Measurements from ENCODE around the gene GMPPA.

Gene GMPPA

DNA sequence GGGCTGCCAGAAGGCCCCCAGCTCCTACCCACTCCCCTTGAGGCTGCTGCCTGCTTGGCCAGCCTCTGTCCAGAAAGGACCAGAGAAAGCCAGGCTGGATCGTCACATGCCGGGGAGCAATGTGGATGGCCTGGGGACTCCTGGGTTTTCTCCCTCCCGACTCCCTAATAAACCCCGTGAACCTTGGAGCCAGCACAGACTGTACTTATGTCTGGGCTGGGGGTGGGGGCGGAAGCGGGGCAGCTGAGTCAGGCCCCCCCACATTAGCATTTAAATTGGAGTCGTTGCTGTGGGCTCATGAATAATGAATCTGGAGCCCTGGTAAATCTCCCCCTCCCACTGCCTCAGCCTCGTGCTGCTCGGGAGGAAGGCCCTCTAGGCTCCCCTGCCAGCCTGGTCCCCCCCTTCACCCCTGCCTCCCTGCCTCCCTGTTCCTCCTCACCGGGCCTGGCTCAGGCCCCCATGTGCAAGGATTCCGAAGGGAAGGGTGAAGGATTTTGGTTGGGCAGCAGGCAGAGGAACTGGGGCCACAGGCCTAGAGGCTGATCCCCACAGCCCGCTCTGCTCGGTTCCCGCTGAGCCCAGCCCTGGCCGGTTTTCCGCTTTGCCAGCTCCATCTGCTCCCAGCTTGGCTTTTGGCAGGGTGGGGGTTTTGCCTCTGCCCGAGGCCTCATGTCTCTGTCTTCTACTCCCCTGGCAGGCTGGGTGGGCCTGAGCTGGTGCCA, 8.3 kb downstream of the GMPPA start:
- ATAC-seq (no peak), DNase-seq (no peak)

DNA sequence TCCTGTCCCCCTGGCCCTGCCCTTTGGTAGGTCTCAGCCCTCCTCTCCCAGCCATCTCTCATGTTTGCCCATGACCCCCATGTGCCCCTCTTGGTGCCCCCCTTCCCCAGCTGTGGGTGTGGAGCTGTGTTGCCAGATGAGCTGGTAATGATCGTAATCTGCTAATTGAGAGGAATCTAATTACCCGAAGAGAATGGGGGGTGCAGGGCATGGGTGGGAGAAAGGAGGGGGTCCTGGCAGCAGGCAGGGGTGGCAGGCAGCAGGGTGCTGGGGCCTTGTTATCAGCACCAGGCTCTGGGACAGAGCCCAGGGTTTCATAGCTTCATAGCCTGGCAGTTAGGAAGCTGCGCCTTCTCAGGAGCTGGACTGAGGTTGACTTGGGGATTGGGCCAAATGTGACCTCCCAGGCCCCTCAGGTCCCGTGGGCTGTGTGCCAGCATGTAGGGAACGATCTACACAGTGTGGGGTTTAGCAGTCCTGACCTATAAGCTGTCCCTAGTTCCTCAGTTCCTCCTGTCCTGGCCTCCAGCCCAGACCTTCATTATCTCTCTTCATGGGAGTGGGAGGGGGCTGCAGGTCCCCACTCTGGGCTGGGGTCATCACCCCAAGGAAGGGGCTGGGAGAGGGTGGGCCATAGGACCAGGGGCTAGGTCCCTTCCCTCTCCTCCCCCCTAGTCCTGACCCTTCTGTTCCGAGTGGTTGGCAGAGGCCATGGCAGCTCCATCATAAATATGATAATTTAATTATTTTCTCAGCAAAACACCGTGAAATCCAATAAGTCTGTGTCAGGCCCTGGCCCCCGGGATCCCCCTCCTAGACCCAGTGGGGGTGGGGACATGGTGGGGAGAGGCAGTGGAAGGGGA, 9.1 kb downstream of the GMPPA start:
- no peak for DNase-seq

DNA sequence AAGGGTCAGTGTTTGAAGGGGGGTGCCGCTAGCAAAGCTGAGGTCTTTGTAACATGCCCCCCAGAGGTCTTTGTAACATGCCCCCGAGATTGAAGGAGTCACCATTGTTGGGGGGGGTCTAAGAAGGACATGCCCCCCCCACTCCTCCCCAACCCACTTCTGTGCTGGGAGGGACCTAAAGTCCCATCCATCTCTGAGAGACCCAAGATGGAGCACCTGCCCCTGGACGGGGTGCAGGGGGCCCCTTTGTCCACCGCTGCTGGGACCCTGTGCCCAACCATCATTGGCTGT, 9.7 kb downstream of the GMPPA start:
- ATAC-seq (no peak), DNase-seq (no peak)

More for the DNA sequence above, 9.1 kb downstream of the GMPPA start:
- ATAC-seq = no peak

DNA sequence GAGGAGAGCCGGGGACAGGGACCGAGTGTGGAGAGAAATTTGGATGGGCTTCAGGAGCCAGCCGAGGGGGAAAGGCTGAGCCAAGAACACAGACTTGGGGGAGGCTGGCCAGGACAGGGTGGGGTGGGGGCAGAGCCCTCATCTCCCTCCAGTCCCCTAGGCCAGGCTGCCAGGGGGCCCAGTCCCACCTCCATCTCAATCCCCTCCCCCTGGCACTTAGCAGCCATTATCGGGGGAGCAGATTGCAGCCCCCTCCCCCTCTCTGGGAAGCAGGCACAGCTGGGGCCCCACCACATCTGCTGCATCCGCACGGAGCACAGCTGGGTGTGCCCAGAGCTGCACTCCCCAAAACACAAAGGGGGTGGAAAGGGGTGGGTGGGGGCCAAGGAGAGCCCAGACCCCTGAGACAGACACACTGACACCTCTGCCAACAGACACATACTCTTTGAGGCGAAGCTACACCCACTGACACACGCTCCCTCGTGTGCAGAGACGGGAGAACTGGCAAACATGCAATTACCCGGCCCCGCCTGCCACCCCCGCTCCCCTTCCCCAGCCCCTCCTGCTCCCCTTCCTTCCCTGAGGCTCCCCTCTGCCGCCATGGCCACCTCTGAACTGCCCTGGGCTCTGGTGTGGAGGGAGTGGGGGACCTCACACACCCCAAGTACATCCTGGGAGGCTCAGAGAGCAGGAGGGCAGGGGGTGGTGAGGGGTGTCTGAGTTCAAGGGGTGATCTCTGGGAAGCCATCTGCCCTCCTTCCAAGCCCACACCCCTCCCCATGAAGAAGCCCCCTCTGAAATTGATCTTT, 10.5 kb downstream of the GMPPA start:
- DNase-seq (no peak), ATAC-seq (peak; percentile 5)

DNA sequence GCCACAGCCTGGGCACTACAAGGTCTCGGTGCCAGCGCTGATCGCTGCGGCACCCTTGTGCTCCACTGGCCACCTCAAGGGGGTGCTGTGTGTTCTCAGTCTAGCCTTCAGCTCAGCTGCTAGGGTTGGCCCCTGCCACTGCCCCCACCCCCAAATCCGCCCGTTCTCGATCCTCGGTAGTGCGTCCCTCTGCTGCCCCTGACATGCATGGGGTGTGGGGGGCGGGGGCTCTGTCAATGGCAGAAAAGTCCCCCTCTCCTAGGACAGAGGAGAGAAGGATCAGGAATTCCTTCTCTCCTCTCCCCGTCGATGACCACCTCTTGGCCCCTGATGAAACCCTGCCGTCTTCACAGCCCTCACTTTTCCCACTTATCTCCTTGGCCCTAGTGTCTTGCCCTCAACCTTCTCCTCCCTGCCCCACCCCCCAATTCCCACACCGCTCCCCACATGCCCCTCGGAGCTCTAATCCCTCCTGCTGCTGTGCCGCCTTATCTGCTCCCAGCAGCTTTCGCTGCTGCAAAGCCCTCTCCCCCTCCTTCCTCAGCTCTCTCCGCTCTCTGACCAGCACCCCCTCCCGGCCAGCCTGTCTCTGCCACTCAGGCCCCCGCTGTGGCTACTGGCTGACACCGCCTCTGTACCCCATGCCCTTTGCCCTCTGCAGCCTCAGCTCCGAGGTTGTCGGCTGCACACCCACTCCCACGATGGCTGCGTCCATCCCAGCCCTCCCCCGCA, 11.3 kb downstream of the GMPPA start:
- DNase-seq = peak; percentile 65
- peak; percentile 62 for ATAC-seq

DNA sequence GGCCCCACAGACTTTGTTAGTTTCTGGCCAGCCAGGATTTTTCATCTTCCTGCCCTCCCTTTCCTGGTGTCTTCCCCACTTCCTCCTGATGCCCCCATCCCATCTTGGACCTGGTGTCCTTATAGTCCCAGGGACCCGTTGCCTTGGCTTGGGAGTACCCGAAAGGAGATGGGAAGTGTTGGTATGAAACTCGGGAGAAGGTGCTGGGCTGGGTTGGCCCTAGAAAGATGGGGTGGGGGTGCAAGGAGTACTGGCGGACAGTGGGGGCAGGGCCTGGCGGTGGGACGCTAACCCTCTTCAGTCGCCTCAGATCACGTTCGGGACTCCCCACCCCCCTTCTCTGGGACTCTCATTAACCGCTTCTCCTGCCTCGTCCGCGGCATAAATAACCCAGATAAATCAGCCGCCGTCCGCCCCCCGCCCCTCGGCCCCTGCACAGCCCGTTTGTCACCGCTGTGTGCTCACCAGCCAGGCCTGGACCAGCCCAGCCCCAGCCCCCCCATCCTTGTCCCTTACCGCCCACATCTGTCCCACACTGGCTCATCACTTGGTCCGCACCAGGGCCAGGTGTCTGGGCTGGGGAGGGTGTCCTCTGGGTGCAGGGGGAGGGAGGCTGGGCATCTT, 11.9 kb downstream of the GMPPA start:
- ATAC-seq (no peak), DNase-seq (no peak)

DNA sequence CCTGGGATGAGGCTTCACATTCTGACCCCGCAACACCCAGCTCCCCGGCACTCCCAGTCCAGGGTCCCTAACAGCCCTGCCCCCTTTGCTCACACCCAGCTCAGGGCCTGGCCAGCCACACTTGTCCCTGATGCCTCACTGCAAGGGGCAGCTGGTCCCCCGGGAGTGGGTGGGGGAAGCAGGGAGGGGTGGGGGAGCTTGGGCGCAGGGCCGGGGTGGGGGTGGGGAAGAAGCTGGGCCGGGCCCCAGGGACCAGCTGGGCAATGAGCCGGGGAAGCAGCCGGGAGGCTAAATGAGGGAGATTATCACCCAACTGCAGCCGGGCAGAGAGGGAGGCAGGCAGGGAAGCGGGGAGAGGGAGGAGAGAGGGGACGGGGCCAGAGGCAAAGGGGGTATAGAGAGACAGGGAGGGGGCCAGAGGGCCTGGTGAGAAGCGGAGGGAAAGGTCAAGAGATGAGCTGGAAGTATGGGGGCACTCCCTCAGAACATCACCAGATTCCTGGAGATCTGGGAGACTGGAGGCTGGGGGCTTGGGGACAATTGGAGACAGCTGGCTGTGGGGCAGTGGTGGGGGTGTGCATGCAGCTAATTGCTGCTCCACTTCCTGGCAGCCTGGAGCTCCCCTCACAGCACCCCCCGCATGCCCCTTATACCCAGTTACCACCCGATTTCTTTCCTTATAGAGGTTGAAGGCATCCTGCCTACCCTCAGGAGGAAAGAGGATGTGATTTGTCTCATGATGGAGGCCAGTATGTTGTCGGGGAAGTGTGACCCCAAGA, 13.0 kb downstream of the GMPPA start:
- ATAC-seq (no peak), DNase-seq (no peak)

DNA sequence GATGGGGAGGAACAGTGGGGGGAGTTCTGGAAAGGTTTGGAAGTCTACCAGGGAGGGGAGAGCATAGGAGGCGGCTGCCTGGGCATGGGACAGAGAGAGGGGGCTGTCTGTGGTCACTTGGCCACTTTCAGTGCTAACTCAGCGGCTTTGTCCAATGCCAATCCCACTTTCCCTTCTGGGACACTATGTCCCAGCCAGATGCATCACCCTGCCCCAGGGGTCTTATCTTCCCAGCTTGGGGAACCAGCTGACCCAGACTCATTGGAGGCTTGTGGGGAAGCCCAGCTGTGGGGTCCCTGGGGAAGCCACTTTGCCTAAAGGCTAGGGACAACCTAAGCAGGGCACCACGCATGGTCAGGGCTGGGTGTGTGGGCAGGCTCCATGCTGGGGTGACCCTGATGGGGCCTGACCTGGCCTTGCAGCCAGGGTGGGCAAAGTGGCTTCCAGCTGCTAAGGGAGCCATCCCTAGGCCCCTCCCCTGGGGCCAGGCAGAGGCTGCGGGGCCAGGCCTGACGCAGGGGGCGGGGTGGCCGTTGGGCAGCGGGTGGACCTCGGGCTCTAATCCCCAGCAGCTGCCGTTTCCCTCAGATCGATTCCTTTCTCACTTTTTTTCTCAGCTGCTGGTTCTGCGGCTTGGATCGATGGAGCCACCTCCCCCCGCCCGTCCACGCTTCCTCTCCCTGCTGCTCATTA, 14.0 kb downstream of the GMPPA start:
- DNase-seq (no peak), ATAC-seq (no peak)

DNA sequence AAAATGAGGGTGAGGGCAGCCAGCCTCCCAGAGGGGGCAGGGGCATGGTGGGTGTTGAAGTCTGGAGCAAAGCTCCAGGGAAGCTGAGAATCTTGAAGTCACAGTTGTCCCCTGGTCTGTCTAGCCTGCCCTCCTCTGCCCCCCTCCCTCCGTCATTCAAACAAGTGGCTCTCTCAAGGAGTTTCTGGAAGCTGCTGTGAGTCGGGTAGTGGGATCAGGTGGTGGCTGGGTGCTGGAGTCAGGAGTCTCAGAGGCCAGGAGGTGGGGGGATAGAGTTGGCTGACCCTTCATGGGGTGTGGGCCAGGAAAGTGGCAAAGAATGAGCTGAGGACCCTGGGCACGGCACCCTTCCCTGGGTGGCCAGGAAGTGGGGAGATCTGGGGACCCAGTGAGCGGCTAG, 15.1 kb downstream of the GMPPA start:
- DNase-seq (no peak), ATAC-seq (no peak)

DNA sequence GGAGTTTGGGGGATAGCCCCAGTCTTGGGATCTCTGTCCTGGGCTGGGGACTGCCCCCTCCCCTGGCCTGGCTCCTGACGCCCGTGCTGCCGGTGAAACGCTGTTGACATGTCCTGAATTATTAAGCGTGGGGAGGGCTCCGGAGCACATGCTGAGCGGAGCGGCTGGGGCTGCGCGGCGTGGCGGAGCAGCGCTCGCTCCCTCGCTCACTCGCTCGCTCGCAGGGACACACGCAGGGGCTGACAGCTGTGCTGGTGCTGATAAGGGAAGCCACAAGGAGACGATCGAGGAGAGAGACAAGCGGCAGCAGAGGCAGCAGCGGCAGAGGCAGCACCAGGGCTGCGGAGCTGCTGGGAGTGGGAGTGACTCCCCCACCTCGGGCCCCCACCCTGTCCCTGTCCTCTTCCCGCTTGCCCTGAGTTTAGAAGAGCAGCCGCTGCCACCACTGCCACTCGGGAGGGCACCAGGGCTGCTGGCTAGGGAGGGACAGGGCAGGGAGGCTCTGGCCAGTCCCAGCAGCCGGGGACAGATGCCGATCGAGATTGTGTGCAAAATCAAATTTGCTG, 15.6 kb downstream of the GMPPA start, which contains the start of gene ASIC4:
ASIC4 (plus strand) TSS at position 287 of the 566 bp plus-strand sequence; CDS start at position 530, 243 bp downstream.
- ATAC-seq = no peak
- no peak for DNase-seq

DNA sequence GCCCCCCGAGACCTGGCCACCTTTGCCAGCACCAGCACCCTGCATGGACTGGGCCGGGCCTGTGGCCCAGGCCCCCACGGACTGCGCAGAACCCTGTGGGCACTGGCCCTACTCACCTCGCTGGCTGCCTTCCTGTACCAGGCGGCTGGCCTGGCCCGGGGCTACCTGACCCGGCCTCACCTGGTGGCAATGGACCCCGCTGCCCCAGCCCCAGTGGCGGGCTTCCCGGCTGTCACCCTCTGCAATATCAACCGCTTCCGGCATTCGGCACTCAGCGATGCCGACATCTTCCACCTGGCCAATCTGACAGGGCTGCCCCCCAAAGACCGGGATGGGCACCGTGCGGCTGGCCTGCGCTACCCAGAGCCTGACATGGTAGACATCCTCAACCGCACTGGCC, 16.1 kb downstream of the GMPPA start:
- DNase-seq = no peak
- no peak for ATAC-seq

DNA sequence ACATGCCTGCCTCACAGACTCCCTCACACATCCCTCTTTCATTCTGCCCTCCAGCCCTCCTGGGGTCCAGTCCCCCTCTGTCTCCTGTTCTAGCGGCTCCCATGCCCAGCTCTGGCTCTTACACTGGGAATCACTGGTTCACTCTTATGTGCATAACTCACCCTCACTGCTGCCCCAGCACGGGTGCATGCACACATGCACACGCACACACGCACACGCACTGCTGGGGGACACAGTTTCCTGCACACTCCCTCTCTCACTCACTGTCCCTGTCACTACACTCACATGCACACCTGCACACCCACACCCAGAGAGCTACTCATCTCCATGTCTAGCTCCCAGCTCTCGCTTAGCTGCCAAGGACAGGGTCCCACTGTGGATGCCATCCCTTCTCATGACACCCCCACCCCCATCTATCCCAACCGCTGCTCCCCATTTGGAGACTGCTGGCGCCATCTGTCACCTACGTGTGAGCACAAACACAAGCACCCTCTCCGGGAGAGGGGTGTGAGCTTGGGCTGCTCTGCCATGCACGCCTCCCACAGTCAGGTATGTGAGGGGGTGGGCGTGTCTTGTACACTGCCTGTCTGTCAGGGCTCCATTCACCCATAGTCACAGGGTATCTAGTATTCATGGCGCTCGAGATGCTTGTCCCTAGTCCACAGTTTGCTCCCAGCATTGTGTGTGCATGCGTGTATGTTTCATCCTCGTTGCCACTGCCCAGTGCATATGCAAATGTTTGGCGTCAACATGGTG, 17.4 kb downstream of the GMPPA start:
- DNase-seq = no peak
- no peak for ATAC-seq

DNA sequence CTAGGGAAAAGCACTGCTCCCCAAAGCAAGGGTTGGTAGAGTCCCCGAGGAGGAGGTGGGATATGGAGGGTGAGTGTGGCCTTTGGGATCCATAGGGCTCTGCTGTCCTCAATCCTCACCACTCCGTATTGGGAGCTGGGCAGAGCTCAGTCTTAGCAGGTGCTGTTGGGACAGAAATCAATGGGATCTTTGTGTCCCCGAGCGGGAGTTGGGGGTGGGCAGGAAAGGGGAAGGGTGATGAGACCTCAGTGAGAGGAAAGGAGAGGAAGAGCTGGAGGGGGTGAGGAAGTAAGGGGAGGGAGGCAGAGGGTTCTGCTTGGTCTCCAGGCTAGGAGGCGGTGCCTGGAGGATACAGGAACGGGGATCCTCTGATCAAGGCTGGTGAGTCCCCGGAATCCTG, 18.2 kb downstream of the GMPPA start:
- DNase-seq (no peak), ATAC-seq (no peak)

DNA sequence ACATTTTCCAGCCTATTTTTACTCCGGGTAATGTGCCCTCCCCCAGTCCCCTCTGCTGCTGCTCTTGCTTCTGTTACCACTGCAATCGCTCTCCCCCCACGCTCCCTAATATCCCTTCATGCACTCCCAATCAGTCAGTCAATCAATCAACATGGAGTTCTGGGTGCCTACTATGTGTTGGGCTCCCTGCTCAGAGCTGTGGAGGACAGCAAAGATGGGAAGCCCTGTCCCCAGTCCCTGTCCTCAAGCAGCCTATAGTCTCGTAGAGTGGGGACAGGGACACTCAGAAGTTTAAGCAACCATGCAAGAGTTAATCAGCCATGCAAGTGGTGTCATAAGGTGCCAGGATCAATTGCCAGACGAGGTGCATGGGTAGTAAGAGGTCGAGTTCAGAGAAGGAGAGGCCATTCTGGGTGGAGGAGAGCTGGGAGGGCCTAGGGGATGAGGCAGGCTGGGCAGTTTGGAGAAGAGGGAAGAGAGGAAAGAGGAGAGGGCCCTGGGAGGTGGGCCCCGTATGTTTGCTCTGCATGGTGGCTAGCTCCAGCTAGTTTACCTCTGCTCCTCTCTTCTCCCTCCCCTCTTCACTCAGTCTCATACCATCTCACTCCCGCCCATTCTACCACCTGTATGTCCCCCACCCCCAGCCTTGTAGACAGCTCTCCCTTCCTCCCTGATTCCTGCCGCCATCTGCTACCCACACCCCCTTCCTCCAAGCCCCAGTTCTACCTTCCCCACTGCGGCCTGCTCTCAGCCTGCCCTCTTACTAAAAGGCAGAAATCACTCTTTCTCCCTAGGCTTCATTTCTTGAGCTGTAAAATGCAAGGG, 19.5 kb downstream of the GMPPA start:
- DNase-seq (no peak), ATAC-seq (no peak)

DNA sequence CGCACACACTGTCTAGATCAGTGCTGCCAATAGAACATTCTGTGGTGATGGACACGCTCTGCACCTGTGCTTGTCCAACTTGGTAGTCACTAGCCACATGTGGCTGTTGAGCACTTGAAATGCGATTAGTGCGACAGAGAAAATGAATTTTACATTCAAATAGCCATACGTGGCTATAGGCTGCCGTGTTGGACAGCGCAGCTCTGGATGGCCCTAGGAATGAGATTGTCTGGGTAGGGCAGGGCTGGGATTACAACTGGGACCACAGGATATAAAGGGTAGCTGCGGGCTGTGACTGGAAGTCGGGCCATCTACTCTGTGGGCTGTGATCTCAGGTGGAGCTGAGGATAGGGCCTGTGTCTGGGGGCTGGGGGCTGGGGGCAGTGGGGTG, 20.8 kb downstream of the GMPPA start:
- DNase-seq (no peak), ATAC-seq (no peak)

DNA sequence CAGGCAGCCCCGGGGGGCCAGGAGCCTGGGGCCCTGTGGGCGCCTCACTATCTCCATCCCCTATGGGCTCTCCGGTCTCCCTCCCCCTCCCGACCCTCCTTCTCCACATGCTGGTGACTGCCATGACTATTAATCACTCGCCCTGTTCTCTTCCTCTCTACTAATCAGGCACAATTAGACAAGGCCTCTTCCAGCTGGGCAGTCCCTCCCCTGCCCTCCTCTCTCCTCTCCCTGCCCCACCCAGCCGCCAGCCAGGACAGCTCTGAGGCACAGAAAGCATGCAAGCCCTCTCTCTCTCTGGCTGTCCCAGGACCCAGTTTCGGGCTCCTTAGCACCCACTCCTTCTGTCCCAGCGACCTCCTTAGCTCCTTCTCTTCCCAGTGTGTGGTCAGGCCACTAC, 21.4 kb downstream of the GMPPA start:
- ATAC-seq (no peak), DNase-seq (no peak)

DNA sequence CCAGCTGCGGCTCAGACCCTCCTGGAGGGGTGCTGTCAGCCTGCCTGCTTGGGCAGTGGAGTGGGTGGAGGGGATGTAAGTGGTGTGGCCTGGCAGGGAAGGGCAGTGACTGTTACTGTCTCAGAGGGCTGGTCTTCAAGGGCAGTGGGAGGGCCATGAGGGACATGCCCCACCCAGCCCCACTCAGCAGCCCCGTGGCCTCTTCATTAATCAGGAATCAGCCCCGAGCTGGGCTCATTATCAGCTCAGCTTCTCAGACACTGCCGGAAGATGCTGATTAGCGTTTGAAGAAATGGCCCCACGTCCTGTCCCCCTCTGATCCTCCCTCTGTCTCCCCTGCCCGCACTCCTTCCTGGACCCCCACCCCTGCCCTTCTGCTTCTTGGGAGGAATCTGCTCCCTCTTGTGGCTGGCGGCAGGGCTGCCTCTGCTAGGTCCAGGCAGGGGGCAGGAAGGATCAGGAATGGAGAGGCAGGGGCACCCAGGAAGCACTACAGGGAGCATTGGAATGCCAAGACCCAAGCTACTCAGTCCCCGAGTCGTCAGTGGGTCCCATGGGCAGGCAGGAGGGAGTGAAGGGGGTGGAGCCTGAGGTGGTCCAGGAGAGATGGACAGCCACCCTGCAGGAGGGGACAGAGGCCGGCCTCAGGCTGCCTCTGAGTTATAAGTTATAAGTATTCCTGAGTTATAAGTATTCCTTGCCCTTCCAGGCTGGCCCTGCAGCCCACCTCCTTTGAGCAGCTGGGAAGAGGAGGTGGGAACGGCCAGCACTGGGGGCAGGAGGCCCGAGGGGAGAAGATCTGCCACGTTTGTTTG, 22.6 kb downstream of the GMPPA start:
- no peak for ATAC-seq
- no peak for DNase-seq
